GM18502 (cell line): ENCODE measurements around the gene TMEM235.
A peak's percentile ranks its signal among the peaks of the same experiment; 100 is the strongest.

Experiments used
- ATAC-seq: cut with Tn5 transposase; IDR thresholded peaks from one replicate; pipeline ENCODE4 v1.9.1; 2021; ENCODE audit warnings: mild to moderate bottlenecking; ENCODE audit not compliant: unreplicated experiment, poor library complexity

TMEM235 gene

DNA sequence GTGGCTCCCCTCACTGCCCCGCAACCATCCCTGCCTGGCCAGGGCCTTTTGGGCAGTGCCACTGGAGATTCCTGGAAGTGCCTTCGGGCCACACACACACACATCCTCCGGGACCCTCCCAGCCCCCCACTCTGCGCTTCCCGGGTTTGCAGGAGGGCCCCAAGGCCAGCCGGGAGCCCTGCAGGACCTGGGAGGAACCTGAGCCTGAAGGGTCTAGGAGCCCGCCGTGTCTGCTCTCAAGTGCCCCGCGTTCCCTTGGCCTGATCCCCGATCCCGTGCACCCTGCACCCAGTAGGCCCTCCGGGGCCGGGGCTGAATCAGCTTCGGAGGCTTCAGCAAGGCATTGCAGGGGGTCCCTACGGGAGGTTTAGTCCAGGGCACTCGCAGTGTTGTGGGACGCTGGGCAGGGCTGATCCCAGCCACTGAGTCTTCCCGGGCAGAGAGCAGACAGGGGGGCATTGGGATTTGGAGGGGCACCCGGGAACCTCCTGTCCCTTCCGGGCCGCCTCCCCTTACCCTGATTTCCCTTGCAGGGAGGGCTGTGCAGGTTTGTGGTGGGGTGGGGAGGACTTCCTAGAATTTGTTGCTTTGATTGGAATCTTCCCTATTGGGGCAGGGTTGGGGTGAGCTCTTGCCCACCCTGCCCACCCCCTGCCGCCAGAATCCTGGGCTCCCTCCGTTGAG, 36.9 kb downstream of the TMEM235 start:
- no peak for ATAC-seq

DNA sequence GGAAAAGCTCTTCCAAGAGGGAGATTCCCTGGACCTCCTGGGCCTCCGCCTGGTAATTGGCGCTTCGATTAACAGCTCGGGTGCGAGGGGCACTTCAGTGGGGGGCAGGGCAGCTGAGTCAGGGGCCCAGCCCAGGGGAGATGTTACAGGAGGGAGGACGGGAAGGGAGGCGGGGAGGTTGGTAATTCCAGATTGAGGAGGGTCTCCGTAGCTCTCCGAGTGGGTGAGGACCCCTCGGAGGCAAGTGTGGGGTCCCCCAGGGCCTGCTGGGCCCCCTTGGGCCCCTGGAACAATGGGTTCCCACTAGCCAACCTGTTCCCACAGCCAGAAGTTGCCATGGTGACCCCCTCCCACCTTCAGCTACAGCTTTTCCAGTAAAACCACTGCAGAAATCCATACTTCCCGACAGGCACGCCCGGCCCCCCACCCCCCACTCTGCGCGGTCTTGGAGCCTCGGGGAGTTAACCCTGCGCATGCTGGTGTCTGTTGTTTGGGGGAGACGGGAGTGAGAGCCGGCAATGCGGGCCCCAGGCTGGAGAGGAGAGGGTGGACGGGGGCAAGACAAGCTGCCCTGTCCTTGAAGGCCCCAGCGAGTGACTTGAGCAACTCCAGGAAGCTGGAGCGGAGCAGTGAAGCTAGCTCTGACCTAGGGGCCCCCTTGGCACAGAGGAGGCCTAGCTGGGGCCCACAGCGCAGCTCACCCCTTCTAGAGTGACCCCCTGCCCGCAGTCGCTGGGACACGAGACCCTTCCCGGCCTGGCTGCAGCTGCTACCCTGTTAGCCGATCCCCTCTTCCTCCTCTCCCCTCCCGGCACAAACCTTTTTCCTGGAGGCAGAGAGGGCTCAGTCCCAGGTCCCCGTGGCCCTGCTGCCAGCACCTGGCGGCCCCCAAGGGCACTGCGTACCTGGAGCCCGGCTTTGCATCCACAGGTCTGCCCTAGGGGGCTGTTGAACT, 37.8 kb downstream of the TMEM235 start:
- no peak for ATAC-seq

DNA sequence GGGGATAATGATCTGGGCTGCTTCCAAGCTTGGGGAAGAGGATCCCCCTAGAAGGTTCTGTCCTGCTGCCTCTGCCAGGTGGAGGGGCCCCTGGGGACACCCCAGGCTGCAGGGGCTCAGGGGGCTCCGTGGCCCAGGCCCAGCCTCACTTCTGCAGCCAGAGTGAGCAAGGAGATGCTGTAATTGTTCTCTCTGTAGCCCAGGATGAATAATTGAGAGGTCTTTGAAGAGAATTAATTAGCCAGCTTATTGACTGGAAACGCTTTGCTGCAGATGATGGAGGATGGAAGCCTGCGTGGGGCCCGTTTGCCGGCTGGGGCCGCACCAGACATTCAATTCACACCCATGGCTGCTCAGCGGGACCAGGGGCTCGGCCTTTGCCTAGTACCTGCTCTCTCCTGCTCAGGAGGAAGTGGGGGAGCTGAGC, 38.5 kb downstream of the TMEM235 start:
- no peak for ATAC-seq

DNA sequence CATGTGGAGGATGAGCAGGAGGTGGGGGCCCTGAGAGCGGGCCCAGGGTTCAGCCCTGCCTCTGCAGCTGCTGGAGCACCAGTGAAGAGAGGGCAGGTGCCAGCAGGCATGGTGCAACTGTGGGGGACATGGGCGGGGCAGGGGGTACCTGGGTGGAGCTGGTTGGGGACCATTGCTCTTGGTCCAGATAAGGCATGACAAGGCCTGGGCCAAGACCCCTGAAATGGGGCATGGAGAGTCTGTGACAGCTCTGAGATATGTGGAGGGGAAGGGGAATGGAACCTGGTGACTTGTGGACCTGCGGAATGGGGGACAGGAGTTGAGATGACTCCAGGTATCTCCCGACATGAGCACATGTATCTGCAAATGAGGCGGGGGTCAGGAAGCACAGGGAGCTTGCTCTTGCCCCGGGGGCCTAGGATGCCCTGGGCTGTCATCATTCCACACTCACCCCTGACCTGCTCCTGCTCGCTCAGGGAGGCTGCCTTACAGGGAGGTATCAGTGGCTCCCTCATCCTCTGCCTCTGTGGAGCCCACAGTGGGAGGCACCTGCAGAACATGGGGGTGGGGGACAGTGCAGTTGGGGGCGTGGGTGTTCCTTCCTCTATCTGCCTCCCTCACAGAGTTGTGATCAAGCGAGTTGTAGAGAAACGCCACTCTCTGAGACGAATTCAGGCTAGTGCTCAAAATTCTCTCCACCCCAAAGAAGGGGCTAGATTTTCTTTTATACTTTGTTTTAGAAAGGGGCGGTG, 40.2 kb downstream of the TMEM235 start:
- no peak for ATAC-seq

DNA sequence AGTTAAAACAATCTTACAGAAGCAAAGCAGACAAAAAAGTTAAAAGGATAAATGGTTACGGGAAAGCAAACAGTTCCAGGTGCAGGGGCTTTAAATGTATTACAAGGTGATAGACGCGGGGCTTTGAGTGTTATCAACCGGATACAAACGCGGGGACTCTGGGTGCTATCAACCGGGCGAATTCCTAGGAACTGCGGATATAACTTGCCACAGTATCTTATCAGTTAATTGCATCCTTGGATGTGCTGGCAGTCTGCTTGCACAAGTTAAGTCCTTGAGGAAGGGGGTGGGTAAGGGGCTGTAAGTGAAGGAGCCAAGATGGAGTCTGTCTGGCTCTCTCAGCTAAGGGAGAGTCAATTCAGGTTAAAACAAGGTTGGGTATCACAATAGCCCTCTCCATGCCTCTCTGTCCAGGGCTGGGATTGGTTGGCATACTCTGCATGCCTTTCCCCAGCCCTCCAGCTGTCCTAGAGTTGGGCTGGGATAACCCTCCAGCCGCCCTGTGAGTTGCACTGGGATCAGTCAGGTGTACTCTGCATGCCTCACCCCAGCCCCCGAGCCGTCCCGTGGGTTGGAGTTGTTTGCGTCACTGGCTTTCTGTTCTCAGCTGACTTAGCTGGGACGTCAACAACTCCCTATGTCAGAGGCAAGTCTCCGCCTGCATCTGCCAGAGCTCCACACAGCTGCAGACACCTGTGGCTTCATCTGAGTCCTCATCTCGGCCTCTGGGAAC, 40.9 kb downstream of the TMEM235 start:
- ATAC-seq: no peak

DNA sequence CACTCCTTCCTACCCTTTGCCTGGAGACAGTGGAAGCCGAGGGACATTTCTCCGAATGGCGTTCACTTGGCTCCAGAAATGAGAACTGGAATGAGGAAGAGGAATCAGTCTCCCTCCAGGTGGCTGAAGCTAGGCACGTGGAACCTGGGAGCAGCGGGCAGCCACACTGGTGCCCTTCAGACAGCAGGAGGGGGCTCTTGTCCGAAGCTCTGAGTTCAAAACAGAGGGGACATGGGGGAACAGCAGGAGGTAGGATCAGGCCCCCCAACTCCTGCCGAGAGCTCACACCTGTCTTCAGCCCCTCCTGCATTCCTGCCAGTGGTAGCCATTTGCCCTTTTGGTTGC, 41.5 kb downstream of the TMEM235 start:
- ATAC-seq: no peak

DNA sequence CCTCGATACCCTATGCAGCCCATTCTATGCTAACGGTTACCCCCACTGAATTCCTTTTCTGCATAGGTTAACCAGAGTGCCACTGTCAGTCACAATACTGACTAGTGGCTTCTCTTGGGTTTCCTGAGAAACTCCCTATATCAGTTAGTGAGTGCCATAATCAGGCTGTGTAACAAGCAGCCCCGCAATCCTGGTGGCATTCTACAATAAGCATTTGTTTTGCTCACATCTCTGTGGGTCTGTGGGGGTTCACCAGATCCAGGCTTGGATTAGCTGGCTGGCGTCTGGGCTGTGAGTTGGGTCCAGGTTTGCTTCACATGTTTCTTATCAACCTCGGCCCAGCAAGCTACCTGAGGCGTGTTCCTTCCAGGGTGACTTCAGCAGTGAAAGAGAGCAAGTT, 42.4 kb downstream of the TMEM235 start:
- no peak for ATAC-seq

DNA sequence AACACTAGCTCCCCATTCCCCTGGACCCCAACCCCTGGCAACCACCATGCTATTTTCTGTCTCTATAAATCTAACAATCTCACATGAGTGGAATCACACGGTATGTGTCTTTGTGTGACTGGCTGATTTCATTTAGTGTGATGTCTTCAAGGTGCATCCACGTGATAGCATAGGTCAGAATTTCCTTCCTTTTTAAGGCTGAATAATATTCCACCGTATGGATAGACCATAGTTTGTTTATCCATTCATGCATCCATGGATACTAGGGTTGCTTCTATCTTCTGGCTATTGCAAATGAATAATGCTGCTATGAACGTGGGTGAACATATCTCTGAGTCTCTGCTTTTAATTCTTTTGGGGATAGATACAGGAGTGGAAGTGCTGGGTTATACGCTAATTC, 43.9 kb downstream of the TMEM235 start:
- ATAC-seq: no peak

DNA sequence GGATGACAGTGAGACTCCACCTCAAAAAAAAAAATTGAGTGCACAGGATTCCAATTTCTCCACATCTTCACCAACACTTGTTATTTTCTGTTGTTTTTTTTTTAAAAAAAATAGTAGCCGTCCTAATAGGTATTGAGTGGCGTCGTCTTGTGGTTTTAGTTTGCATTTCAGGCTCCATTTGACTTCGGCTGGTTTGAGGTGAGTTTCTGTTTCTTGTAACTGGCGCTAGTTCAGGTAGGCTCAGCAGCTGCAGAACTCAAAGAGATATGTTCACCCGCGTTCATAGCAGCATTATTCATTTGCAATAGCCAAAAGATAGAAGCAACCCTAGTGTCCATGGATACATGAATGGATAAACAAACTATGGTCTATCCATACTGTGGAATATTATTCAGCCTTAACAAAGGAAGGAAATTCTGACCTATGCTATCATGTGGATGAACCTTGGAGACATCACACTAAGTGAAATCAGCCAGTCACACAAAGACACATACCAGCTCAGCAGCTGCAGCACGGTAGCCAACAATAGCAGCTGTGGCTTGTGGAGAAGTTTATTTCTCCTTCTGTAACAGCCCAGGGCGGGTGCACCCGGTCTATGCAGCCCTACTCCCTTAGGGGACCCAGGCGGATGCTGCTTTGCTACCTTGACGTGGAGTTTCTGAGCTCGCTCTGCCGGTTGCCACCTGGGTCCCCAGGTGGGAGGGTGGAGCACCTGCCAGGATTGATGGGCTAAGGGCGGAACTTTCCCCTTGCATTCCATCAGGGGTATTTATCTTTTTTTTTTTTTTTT, 44.9 kb downstream of the TMEM235 start:
- ATAC-seq: peak; percentile 50

DNA sequence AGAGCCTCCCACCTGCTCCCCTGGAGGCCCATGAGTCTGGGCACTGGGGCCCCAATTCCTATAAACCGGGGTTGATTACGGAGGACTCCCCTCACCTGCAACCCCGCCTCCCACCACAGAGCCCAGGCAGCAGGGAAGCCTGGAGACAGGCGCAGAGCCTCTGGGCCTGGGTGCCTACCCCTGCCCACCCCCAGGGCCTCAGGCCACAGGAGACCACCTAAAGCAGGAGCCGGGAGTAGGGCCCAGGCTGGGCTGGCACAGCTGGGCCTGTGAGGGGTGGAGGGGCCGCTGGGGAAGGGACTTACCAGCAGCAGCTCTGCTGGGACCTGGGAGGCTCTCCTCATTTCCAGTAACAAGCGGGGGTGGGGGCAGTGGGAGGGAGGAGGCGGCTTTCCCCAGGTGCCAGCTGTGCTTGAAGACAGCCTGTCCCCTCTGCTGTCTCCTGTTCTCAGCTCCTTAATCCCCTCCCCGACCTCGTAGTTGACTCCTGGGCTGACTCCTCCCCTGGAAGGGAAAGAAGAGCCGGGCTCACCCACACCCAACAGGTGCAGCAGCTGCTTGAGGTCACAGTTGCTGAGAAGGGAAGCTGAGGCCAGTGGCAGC, 46.8 kb downstream of the TMEM235 start:
- no peak for ATAC-seq

DNA sequence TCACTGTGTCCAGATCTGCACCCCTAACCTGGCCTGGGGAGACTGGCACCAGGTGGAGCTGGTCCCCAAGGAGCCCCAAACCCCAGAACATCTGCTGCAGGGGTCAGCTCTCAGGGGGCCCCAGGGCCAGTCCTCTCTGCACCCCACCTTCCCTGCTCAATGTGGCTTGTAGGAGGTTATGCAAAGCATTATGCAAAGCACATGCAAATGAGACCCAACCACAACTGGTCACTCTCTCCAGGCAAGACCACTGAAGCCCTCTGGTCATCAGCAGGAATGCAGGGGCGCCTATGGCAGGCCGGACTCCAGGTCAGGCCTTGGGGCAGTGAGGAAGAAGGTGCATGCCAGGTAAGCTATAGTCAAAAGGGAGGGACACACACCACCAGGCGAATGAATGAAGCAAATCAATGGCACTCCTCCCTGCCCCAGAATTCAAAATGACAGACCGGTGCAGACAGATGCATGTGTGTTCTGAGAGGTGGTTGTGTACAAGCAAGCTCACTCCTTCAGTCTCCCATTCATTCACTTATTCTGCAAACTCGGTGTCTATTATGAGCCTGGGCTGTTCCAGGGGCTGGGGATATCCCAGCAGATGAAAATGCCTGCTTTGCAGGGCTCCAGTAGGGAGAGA, 48.0 kb downstream of the TMEM235 start:
- no peak for ATAC-seq

DNA sequence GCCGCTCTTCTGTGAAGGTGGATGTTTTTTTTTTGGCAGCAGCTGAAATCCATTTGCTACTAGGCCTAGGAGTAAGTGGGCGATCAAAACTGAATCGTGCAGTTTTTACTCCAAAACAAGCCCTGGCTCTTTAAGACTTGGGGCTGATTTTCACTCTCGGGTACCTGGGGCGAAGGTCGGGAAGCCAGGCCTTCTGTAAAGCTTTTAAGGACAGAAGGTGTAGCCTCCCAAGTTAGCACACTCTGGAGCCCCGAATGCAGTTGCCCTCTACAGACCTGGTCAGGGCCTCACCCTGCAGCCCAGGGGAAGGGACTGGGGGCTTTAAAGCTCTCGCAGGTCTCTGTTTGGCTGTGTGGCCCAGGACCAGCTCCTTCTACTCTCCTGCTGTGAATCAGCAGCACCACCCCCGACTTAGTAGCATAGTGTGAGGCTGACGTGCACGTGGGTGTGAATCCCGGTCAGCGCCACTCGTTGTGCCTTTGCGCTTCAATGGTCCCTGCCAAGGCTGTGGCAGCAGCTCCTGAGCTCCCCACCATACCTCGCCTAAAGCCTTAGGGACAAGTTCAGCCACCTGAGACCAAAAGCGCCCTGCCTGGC, 49.9 kb downstream of the TMEM235 start:
- ATAC-seq: no peak

DNA sequence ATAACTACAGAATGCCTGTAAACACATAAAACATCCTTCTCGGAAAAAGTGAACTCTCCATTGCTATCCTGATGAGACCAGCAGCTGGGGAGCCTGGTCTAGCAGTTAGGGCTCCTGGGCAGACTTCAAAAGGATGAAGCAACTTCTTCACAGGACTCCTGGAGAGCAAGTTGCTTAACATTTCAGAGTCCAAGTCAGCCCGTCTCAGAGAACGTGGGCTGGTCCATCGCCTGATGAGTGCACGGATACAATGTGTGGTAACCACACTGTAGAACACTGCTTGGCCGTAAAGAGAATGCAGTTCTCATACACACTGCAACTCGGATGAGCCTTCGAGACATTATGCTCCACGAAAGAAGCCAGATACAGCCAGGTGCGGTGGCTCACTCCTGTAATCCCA, 52.7 kb downstream of the TMEM235 start:
- no peak for ATAC-seq

DNA sequence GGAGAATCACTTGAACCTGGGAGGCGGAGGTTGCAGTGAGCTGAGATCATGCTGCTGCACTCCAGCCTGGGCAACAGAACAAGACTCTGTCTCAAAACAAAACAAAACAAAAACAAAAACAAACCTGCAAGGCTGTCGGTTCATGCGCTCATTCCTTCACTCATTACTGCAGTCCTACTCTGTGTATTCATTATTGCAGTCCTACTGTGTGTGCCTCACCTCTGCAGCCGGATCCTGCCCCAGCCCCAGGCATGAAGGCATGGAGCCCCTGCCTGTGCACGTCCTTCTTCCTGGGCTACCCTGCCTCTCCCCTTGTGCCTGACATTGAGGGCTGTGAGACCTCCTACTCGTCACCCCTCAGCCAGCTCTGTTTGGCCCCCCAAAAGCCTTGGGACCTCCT, 57.6 kb downstream of the TMEM235 start:
- ATAC-seq: no peak

DNA sequence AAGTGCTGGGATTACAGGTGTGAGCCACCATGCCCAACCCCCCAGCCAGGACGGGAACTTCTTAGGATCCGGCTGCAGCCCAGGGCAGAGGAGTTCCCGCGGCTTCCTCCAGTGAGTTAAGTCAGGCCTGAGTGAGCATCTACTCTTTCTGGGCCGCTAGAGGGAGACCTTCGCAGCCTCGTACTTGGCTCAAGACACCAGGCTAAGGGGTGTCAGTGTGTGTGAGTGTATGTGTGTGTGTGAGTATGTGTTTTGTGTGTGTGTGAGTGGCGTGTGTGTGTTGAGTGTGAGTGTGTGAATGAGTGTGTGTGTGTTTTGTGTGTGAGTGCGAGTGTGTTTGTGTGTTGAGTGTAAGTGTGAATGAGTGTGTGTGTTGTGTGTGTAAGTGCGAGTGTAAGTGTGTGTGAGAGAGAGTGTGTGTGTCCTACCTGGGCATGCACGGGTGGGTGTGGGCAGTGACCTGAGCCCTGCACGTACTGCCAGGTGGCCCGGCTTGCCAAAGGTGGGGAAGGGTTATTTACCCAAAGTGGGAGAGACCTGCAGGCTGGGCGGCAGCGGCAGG, 58.5 kb downstream of the TMEM235 start:
- ATAC-seq: no peak
